HepG2 (cell line): ENCODE data around the gene SDR42E2. TPM values are rescaled to one million over a fixed set of nuclear protein-coding genes. Genes with fewer than 3 reads are reported as not detected.

Source experiments
- CBX5 ChIP-seq: sonication (generic); formaldehyde crosslinking; IDR thresholded peaks from 2 replicates; pipeline ENCODE4 v1.4.0; 2020; ENCODE audit warnings: missing genetic modification reagents, borderline replicate concordance
- CEBPB ChIP-seq: IDR thresholded peaks from 2 replicates; pipeline ENCODE4 v1.6.1; 2011; ENCODE audit warnings: low read depth, low read length, improper control_type of control experiment, borderline replicate concordance
- CENPT ChIP-seq: sonication (generic); formaldehyde crosslinking; IDR thresholded peaks from 2 replicates; pipeline ENCODE4 v1.8.0; 2022; ENCODE audit warnings: low read depth, mild to moderate bottlenecking, moderate library complexity, missing genetic modification reagents
- ELF3 ChIP-seq: IDR thresholded peaks from 2 replicates; pipeline ENCODE4 v1.6.1; 2016; ENCODE audit warnings: missing genetic modification reagents, missing compliant biosample characterization
- ETV5 ChIP-seq: IDR thresholded peaks from 2 replicates; pipeline ENCODE4 v1.6.1; 2018; ENCODE audit warnings: missing biosample characterization, missing genetic modification reagents, inconsistent platforms, borderline replicate concordance
- HOXA9 ChIP-seq: sonication (generic); formaldehyde crosslinking; IDR thresholded peaks from 2 replicates; pipeline ENCODE4 v1.8.1; 2022; ENCODE audit warnings: missing genetic modification reagents, mild to moderate bottlenecking, moderate library complexity, borderline replicate concordance
- ISX ChIP-seq: sonication (generic); formaldehyde crosslinking; conservative IDR thresholded peaks from 2 replicates; pipeline ENCODE4 v1.5.0; 2020; ENCODE audit warnings: missing genetic modification reagents
- KAT7 ChIP-seq: IDR thresholded peaks from 2 replicates; pipeline ENCODE4 v1.6.1; 2018; ENCODE audit warnings: borderline replicate concordance, missing compliant biosample characterization
- KLF12 ChIP-seq: sonication (generic); formaldehyde crosslinking; IDR thresholded peaks from 2 replicates; pipeline ENCODE4 v1.4.0; 2020; ENCODE audit warnings: missing genetic modification reagents, borderline replicate concordance
- NCOA2 ChIP-seq: sonication (generic); formaldehyde crosslinking; IDR thresholded peaks from 2 replicates; pipeline ENCODE4 v1.8.0; 2022; ENCODE audit warnings: inconsistent platforms
- SKIL ChIP-seq: sonication (generic); formaldehyde crosslinking; IDR thresholded peaks from 2 replicates; pipeline ENCODE4 v1.8.0; 2022; ENCODE audit warnings: missing genetic modification reagents, mild to moderate bottlenecking, moderate library complexity, borderline replicate concordance
- SRSF9 ChIP-seq: fragments of 200-400 bp; formaldehyde crosslinking; IDR thresholded peaks from 2 replicates; pipeline ENCODE4 v1.6.1; 2018; ENCODE audit warnings: borderline replicate concordance, mild to moderate bottlenecking, low read depth, low read length; ENCODE audit not compliant: insufficient read depth, poor library complexity, severe bottlenecking
- U2AF2 ChIP-seq: fragments of 200-400 bp; formaldehyde crosslinking; IDR thresholded peaks from 2 replicates; pipeline ENCODE4 v1.6.1; 2017; ENCODE audit warnings: low read depth, mild to moderate bottlenecking, low read length
- ZKSCAN8 ChIP-seq: IDR thresholded peaks from 2 replicates; pipeline ENCODE4 v1.6.1; 2016; ENCODE audit warnings: borderline replicate concordance, missing genetic modification reagents, missing compliant biosample characterization
- ZNF205 ChIP-seq: IDR thresholded peaks from 2 replicates; pipeline ENCODE4 v1.6.1; 2018; ENCODE audit warnings: missing biosample characterization, missing genetic modification reagents
- ZNF224 ChIP-seq: sonication (generic); formaldehyde crosslinking; IDR thresholded peaks from 2 replicates; pipeline ENCODE4 v1.5.0; 2020; ENCODE audit warnings: mild to moderate bottlenecking, missing genetic modification reagents
- ZNF430 ChIP-seq: sonication (generic); formaldehyde crosslinking; IDR thresholded peaks from 2 replicates; pipeline ENCODE4 v1.9.0; 2021; ENCODE audit warnings: mild to moderate bottlenecking, missing genetic modification reagents
- ZNF563 ChIP-seq: sonication (generic); formaldehyde crosslinking; IDR thresholded peaks from 2 replicates; pipeline ENCODE4 v1.8.0; 2022; ENCODE audit warnings: mild to moderate bottlenecking, moderate library complexity, missing genetic modification reagents
- ZNF597 ChIP-seq: sonication (generic); formaldehyde crosslinking; IDR thresholded peaks from 2 replicates; pipeline ENCODE4 v1.5.0; 2020; ENCODE audit warnings: missing genetic modification reagents
- ZNF619 ChIP-seq: sonication (generic); formaldehyde crosslinking; IDR thresholded peaks from 2 replicates; pipeline ENCODE4 v1.4.0; 2020; ENCODE audit warnings: mild to moderate bottlenecking, missing genetic modification reagents
- ZNF879 ChIP-seq: sonication (generic); formaldehyde crosslinking; IDR thresholded peaks from 2 replicates; pipeline ENCODE4 v1.8.1; 2023; ENCODE audit warnings: missing genetic modification reagents
- ZSCAN29 ChIP-seq: sonication (generic); formaldehyde crosslinking; conservative IDR thresholded peaks from 2 replicates; pipeline ENCODE4 v1.4.0; 2020; ENCODE audit warnings: mild to moderate bottlenecking, missing genetic modification reagents
- polyA plus RNA-seq, 8 experiments: library from polyadenylated mRNA; depleted of rRNA in 3 of 8; stranded (reverse) in 7 of 8; unstranded in 1 of 8; fragments of >200 nt; fragmentation: Illumina TruSeq in 4 of 8; extraction: Trizol in 4 of 8; gene quantifications; 2 replicates each; pipeline versions ENCODE4 v1.2.1 to v1.2.3, GENCODE V29; 2011 to 2016; ENCODE audit warnings: low read depth in 4 of 8, missing spikeins in 1 of 8, mixed read lengths in 1 of 8; ENCODE audit not compliant: insufficient read depth in 1 of 8
- total RNA-seq, 5 experiments: library from RNA; depleted of rRNA; stranded (reverse); fragments of >200 nt; fragmentation: Illumina TruSeq; extraction: Trizol; gene quantifications; 2 replicates each; pipeline ENCODE4 v1.2.3, GENCODE V29; 2016; ENCODE audit warnings: low read depth in 1 of 5
- TF ChIP-seq, protein P1 (sequence below): sonication (generic); formaldehyde crosslinking; IDR thresholded peaks from 2 replicates; pipeline ENCODE4 v1.4.0; 2020; ENCODE audit warnings: missing genetic modification reagents, mild to moderate bottlenecking, borderline replicate concordance
- TF ChIP-seq, protein P2 (sequence below): IDR thresholded peaks from 2 replicates; pipeline ENCODE4 v1.6.1; 2016; ENCODE audit warnings: low read depth, borderline replicate concordance
- TF ChIP-seq, protein P3 (sequence below): sonication (generic); formaldehyde crosslinking; IDR thresholded peaks from 2 replicates; pipeline ENCODE4 v1.8.0; 2022; ENCODE audit warnings: missing genetic modification reagents, low read depth, mild to moderate bottlenecking, borderline replicate concordance

SDR42E2 gene
- total and polyA plus RNA-seq, 2 of the 13 experiments (the other 11 are each of a cell fraction or from before 2014, with no cell fraction given), result 0.05 to 0.11 TPM

DNA sequence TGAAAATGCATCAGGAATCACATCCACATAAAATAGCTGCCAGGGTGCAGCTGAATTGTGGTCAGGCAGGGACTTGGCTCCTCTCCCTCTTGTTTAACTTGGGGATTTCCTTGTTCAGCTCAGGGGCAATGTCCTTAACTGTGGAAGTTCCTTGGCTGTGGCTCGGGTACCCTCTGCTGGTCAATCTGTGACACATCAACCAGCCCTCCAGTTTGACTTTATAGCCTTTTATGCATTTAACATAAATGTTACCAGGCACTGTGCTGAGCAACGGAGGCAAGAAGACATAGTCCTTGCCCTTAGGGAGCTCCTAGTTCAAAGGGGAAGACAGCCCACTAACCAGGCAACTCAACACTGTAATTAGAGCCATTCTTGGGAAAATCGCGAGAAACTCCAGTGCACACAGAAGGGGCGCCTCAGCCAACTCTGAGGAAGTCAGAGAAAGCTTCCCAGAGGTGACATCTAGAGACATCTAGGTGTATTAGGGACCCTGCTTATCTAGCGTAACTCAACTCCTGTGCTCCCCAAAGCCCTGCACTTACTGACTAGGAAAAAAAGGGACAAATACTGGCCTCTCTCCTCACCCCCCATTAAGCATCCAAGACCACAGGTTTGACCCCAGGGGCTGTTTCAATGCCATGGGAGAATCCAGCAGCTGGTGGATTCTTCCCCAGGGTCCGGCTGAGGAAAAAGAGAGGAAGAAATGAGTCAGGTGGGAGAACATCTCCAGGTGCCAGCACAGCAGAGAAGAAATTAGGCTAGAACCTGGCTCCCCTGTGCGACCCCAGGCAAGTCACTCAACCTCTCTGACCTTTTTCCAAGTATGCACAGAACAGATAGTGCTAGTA is 26.5 kb downstream of the SDR42E2 start (continued):
- TF ChIP-seq, protein P1, sequence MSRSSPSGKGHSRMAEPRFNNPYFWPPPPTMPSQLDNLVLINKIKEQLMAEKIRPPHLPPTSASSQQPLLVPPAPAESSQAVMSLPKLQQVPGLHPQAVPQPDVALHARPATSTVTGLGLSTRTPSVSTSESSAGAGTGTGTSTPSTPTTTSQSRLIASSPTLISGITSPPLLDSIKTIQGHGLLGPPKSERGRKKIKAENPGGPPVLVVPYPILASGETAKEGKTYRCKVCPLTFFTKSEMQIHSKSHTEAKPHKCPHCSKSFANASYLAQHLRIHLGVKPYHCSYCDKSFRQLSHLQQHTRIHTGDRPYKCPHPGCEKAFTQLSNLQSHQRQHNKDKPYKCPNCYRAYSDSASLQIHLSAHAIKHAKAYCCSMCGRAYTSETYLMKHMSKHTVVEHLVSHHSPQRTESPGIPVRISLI (CRISPR knock-in tag), result no peak
- TF ChIP-seq CBX5 (CRISPR knock-in tag) (no peak; the same call in none of the 2 replicates), ZNF563 (CRISPR knock-in tag) (no peak), HOXA9 (CRISPR knock-in tag) (no peak), SKIL (CRISPR knock-in tag) (no peak), SRSF9 (no peak), ZNF597 (no peak), NCOA2 (CRISPR knock-in tag) (no peak), ETV5 (CRISPR knock-in tag) (peak; percentile 17; the same call in 1 of the 2 replicates), ZNF430 (CRISPR knock-in tag) (no peak), KAT7 (no peak), CEBPB (no peak), ZSCAN29 (CRISPR knock-in tag) (no peak; the same call in 1 of the 2 replicates), ZNF205 (CRISPR knock-in tag) (0 out of 2 replicates have a peak, but pooled peaks have one; percentile 34), ELF3 (CRISPR knock-in tag) (peak; percentile 96), CENPT (no peak), ZNF224 (no peak), U2AF2 (no peak), ZKSCAN8 (CRISPR knock-in tag) (0 out of 2 replicates have a peak, but pooled peaks have one; percentile 31), KLF12 (CRISPR knock-in tag) (peak; percentile 85), ZNF879 (CRISPR knock-in tag) (no peak), ISX (CRISPR knock-in tag) (no peak), ZNF619 (CRISPR knock-in tag) (no peak)
- TF ChIP-seq, protein P2, sequence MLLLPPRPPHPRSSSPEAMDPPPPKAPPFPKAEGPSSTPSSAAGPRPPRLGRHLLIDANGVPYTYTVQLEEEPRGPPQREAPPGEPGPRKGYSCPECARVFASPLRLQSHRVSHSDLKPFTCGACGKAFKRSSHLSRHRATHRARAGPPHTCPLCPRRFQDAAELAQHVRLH, result no peak
- TF ChIP-seq, protein P3, sequence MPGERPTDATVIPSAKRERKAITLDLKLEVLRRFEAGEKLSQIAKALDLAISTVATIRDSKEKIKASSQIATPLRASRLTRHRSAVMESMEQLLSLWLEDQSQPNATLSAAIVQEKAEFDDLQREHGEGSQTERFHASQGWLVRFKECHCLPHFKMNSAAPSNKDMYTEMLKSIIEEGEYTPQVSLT, result no peak
